Measurements from ENCODE around the gene CDK5.

DNA sequence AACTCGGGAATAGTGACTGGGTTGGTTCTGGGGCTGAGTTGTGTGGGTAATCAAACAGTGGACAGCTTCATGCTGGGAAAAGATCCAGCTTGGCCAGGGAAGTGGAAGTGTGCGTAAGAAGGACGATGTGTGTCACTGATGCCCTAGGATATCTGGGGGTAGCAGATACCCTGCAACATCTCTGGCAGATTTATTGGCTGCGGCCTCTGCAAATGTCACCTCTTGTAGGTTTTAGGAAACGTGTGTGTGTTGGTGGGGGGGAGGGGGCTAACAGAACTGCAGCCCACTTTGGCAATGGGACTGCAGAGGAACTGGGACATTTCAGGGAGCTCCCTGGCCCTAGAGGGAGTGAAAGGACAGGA lies 27.6 kb upstream of the CDK5 start:
- TF ChIP-seq CTCF (IDR thresholded peaks at IDR 0.05; ENCODE audit: insufficient read depth, low read length, poor library complexity, severe bottlenecking) (no peak), EZH2phosphoT487 (conservative IDR thresholded peaks at IDR 0.05; ENCODE audit: low read length) (no peak)
